GM19043 (cell line): ENCODE measurements around the gene SYT2.
"Not testable (repeated sequence)": the region's sequence is repeated elsewhere in the genome, so short reads cannot be mapped to it uniquely, and the experiment has no call there.

Experiments
- ATAC-seq: cut with Tn5 transposase; IDR thresholded peaks from one replicate; pipeline ENCODE4 v1.9.1; 2021; ENCODE audit warnings: low read depth; ENCODE audit not compliant: unreplicated experiment

The SYT2 gene

GRCh38 chr1:202710070-202711045 lies at the start of gene SYT2:
Gene SYT2 (minus strand): TSS chr1:202710454. CDS start chr1:202605772, 104,682 bp downstream.
- no peak for ATAC-seq

GRCh38 chr1:202756391-202756790 lies 46.1 kb upstream of the SYT2 start:
- ATAC-seq = no peak

DNA sequence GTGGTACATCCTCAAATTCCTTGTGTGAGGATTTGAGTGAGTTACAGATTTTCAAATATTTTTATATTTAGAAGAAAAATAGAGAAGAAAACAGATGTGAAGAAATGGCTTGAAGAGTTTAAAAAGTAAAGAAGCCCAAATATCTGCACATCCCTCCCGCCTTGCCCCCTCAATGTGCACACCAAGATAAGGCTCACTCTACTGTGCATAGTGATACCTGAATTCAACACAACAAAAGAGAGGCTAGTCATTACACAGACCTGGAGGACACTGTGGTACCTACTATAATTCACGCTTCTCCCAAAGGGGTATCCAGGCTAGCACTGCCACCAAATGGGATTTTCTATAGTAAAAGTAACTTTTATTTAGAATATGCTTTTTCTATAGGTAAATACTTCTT lies 44.0 kb upstream of the SYT2 start:
- no peak for ATAC-seq

DNA sequence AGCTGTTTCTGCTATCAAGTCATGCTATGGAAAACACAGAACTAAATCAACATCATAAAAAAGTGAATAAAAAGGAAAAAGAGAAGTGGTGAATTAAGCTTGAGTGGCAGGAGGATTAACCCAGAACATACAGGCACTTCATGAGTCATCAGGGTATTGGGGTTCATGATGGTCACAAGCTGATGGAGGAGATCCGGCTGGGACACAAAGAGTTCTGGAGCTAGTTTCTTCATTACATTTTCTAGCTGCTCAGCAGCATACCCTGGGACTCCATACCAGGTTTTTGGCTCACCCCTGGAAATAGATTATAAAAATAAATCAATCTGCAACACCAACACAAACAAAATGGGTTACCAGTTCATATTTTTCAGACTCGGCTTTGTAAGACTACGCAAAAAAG lies 42.5 kb upstream of the SYT2 start:
- no peak for ATAC-seq

DNA sequence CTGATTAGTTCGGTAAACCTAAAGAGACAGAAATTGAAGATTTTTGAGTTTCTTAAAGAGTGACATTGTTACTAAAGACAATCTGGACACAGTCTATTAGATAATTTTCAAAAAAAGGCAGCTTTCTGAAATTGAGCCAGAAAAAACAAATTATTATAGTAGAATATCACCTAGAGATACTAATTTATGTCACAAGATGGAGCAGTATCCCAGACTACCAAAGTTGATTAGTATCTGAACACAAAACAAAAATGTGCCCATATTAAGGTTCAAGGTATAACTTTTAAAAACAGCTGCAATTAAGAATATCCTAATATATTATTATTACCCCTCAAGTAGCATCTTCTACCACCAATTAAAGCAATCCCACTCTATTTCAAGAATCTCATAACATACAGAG lies 40.5 kb upstream of the SYT2 start:
- no peak for ATAC-seq

DNA sequence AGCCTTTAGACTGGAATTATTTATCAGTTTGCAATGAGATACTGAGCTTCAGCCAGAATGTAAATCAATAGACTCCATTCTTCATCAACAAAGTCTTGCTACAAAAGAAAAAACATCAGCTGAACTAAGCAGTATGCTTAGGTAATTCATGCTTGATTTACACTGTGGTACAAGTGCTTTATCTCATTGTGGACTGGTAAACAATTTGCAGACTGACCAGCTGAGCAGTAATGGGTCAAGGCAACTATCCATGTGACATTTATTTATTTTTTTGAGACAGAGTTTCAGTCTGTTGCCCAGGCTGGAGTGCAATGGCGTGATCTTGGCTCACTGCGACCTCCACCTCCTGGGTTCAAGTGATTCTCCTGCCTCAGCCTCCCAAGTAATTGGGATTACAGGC lies 39.8 kb upstream of the SYT2 start:
- no peak for ATAC-seq

- ATAC-seq = no peak
Measured at GRCh38 chr1:202745323-202745888, 35.2 kb upstream of the SYT2 start.

DNA sequence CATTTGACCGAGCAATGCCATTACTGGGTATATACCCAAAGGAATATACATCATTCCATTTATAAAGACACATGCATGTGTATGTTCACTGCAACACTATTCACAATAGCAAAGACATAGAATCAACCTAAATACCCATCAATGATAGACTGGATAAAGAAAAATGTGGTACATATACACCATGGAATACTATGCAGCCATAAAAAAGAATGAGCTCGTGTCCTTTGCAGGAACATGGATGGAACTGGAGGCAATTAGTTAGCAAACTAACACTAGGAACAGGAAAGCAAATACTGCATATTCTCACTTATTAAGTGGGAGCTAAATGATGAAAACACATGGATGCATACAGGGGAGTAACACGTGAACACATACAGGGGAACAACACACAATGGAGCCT lies 34.5 kb upstream of the SYT2 start:
- not testable (repeated sequence) for ATAC-seq

DNA sequence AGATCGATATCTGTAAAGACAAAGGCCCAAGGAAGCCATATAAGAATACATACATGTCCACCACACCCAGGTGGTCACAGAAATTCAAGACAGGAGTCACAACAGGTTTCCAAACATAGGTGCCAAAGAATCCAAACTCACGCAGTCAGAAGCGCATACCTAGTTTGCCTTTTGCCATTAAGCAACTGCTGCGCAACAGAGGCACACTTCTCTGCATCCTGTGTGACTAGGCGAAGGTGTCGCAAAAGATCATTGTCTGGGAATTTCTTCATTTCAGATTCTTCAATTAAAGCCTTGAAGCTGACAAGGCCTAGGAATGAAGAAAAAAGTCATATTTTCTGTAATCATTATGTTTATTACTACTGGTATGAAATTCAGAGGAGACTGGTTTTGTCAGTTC lies 32.2 kb upstream of the SYT2 start:
- ATAC-seq = no peak

DNA sequence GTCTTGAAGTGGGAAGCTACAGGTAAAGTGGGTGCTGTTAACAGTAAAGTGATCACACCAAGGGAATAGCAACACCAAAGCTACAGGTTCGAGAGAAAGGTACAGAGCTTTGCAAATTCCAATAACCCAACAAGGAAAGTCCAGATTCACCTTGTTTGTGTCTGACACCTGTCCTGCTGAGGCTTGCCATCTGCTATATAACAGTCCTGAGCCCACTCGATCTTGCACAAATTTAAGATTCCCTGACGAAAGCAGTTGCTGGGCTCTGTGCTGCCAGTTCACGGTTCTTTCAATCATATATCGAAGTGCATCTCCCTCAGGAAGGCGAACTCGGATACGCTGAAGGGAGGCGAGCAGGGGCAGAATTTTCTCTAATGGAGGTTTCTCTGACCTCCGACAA lies 23.0 kb upstream of the SYT2 start:
- ATAC-seq = no peak

DNA sequence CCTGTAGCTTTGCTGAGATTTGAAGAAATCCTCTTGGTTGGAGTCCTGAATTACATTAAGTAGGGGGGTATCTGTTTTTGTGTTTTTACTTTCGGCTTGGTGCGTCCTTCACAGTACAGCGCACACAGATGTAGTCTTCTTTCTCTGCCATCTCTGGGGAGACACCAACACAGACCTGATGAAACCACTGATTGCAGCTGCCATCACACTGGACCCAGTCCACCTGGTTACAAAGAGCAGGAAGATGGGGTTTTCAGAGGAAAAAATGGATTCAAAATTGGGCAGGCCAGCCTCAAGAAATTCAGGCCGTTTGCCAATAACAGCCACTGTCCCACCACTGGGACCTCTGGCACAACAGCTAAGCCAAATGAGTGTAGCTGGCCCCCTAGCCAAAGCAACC lies 18.7 kb upstream of the SYT2 start:
- no peak for ATAC-seq

DNA sequence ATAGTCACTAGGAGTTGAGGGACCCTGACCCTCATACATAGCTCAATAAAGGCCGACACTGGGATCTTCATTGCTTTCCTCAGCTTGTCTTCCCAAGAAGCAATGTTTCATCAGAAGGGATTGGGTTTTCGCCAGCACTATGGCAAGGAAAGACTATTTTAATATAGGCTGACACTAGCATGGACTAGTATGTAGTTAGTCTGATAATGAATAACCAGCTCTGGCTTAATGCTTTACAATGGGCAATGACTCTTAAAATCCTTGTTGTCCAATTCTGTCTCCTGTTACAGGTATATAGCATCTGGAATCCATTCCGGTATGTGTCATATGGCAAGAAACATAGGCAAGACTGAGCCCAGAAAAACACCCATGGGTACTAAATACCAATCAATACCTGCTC lies 15.3 kb upstream of the SYT2 start:
- no peak for ATAC-seq

GRCh38 chr1:202723708-202724107 lies 13.5 kb upstream of the SYT2 start:
- ATAC-seq = no peak

DNA sequence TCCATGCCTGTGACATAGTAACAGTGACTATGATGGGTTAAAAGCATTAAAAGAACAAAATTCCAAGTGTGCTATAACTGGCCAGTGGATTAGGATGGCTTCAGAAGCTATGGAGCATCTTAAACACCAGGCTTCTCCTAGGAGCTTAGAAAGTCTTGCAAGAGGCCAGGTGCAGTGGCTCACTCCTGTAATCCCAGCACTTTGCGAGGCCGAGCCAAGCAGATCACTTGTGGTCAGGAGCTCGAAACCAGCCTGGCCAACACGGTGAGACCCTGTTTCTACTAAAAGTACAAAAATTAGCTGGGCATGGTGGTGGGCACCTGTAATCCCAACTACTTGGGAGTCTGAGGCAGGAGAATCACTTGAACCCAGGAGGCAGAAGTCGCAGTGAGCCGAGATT lies 12.8 kb upstream of the SYT2 start:
- ATAC-seq = not testable (repeated sequence)

- ATAC-seq = no peak
Measured at GRCh38 chr1:202716654-202717053, 6.4 kb upstream of the SYT2 start.

DNA sequence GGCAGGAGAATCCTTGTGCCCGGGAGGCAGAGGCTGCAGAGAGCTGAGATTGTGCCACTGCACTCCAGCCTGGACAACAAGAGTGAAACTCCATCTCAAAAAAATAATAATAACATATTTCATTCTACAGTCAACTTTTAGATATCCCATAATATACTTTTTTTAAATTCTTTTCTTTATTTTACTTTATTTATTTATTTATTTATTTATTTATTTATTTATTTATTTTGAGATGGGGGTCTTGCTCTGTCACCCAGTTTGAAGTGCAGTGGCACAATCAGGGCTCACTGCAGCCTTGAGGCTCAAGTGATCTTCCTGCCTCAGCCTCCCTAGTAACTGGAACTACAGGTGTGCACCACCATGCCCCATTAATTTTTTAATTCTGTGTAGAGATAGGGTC lies 3.9 kb upstream of the SYT2 start:
- ATAC-seq = not testable (repeated sequence)

- ATAC-seq = no peak
Measured at GRCh38 chr1:202713110-202713509, 2.9 kb upstream of the SYT2 start.

- no peak for ATAC-seq
Measured at GRCh38 chr1:202711949-202712635, 1.8 kb upstream of the SYT2 start.

DNA sequence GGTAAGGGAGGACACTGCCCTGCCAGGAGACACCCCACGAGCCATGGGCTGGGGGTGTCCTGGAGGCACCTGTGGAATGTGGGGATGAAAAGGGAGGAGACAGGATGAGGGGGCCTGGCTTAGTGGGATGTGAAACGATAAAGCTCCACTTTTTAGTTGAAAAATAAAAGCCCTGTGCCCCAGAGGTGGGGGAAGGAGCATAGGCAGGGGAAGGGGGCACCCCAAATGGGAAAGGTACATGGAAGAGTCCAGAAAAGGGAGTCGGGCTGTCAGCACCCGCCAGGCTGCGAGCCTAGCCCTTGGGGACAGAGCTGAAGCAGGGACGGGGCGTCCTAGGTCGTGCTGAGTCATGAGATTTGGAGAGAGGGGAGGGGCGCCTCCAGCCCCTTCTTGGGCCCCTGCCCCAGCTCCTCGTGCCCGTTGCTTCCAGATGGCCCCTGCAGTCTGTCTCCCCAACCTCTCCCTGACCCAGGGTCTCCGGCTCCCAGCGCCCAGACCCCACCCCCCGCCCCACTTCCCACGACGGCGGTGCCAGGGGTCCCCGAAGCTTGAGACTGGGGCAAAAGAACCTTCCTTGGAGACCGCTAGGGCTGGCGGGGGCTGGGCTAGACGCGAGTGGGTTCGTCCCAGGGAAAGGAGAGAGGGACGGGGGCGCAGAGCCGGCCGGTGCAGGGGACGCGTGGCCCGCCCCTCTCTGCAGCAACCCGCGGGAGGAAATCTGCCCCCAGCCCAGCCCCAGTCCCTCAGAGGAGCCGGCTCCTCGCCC lies 795 bp downstream of the SYT2 start:
- ATAC-seq = no peak

DNA sequence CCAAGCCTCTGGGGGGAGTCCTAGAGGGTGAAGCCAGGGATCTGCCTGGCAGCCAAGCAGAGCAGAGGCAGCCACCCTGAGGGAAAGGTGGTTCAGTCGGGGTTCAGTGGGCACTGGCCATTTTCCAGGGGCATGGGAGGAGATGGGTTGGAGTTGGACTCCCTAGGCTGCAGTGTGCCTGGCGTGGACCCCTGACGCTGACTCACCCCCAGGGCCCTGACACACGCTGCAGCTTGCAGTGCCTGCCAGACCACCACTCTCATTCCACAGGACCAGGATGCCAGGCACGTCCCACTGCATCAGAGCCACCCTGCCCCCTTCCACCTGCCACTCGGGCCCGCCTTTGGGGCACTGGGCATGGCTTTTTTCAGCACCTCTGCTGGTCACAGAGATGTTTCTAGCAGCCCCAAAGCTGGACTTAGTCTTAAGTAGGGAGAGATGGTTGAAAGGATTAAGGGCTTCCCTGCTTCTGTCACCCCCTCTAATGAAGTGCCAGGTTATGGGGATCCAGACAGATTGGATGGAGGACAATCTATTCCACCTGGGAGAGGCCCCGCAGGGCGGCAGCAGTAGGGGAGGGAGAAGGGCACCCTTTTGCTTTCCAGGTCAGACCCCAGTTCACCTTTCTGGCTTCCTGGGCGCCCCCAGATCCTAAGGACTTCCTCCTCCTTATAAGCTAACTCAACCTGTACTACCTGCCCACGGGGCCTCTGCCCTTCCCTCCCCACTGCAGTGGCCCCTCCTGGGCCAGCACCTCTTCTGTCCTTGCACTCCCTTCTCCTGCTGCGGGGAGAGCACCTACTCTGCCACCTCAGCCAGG lies 1.6 kb downstream of the SYT2 start:
- no peak for ATAC-seq
